HL-60/S4 treated with retinoic acid at 250 ng/mL for 4 days and 3 days (cell line): Measurements from ENCODE around the gene GULP1.

ENCODE experiments used
- in situ Hi-C: fragments of 300-500 bp; cut with MboI; formaldehyde crosslinking; loops from 2 replicates; pipeline ENCODE4 v1.7.0; 2022; ENCODE audit warnings: low sequenced_read_pairs

GULP1 gene

GRCh38 chr2:188629753-188630527, 338.3 kb downstream of the GULP1 start:
- in situ Hi-C loops: no loop called here

- in situ Hi-C loops: no loop called here
Measured at GRCh38 chr2:188631037-188631809, 339.5 kb downstream of the GULP1 start.

- in situ Hi-C loops: no loop called here
Measured at GRCh38 chr2:188634656-188635055, 343.0 kb downstream of the GULP1 start.
